Endometrium (tissue), 2 donors: ENCODE results near the gene FNBP1L.
"Not testable (repeated sequence)": the region's sequence is repeated elsewhere in the genome, so short reads cannot be mapped to it uniquely, and the experiment has no call there.

ENCODE experiments used
- FAIRE-seq: peaks from 2 replicates; lab custom pipeline; 2012; peaks lifted over from hg19 to GRCh38; lab: Jason Lieb, UNC
- donor health status: control.
- donor health status: control.

FNBP1L gene

GRCh38 chr1:93573940-93574469 is 126.1 kb downstream of the FNBP1L start:
- no peak for FAIRE-seq

- no peak for FAIRE-seq
Measured at GRCh38 chr1:93574511-93574910, 126.6 kb downstream of the FNBP1L start.

DNA sequence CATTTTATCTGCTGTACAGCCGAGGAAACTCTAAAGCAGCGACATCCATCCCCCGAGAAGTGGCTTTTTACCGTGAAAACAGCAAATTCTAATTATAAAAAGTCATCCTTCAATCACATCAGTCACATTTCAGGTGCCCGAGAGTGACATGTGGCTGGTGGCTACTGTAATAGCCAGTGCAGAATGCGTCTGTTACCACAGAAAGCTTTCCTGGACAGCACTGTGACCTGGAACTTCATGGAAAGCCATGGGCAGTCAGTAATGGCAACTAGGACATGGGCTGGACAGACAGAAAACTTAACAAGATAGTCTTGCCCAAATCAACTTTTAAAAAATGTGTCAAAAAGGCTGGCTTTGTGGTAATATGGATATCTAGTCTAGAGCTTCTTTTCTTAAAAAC is 127.1 kb downstream of the FNBP1L start:
- FAIRE-seq, result no peak

GRCh38 chr1:93575621-93576284 is 127.8 kb downstream of the FNBP1L start:
- no peak for FAIRE-seq

DNA sequence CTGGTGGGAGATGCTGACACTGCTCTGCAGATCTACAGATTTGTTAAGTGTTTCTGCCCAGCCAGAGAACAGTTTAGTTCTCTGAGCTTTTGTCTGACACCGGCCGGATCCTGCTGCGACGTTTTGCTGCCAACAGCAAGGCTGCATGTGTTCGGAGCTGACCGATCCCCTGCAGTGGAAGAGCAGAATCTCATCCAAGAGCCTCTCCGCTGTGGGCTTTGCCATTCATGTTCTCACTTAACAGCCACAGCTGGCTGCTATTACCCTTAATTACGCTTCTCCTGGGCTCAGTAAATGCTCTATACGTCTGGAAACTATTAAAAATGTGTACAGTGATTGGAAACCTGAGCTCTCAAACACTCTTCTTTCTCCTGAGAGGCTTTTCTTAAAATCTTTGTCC is 128.4 kb downstream of the FNBP1L start:
- FAIRE-seq, result no peak

- FAIRE-seq, result no peak
Measured at GRCh38 chr1:93576746-93577145, 128.8 kb downstream of the FNBP1L start.

GRCh38 chr1:93577536-93578432 is 129.9 kb downstream of the FNBP1L start:
- no peak for FAIRE-seq

- no peak for FAIRE-seq
Measured at GRCh38 chr1:93578433-93578830, 130.5 kb downstream of the FNBP1L start.

DNA sequence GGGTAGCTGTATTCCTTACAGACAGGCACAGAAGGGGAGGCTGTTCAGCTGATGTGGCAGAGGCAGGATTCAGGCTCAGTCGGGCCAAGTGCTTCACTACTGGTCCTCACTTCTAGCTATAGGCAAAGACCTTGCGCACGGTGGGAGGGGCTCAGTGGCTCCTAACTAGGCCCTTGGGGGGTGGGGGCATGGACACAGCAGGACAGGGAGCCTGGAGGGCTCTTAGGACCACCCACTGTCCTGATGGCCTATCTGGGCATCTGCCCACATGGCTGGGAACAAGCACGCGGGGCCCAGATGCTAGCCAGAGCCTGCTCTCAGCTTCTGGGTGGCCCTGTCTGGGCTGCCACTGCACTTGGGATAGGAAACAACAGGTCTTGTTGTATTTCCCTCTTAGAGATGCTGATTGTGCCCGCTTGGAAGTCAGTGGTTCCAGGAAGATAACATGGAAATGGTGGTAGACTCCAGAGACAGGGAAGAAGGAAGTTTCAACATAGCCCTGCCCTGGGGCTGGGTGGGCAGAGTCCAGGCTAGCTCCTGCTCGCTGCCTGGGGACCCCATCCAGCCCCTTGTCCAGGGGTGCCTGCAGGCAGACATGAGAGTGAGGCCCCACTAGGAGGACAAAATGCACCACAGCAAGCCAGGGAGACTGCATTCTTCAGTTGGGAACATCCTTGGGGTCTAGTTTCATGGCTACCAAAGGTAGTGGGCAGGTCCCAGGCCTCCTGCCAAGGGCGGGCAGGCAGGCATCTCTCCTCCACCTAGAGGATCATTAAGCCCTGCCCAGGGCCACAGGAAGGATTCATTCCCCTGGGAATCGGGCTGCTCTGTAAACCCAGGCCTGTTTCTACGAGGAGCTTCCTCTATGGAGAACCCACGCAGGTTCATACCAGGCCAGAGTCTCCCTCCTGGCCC is 131.2 kb downstream of the FNBP1L start:
- FAIRE-seq, result no peak

- no peak for FAIRE-seq
Measured at GRCh38 chr1:93579891-93580290, 132.0 kb downstream of the FNBP1L start.

DNA sequence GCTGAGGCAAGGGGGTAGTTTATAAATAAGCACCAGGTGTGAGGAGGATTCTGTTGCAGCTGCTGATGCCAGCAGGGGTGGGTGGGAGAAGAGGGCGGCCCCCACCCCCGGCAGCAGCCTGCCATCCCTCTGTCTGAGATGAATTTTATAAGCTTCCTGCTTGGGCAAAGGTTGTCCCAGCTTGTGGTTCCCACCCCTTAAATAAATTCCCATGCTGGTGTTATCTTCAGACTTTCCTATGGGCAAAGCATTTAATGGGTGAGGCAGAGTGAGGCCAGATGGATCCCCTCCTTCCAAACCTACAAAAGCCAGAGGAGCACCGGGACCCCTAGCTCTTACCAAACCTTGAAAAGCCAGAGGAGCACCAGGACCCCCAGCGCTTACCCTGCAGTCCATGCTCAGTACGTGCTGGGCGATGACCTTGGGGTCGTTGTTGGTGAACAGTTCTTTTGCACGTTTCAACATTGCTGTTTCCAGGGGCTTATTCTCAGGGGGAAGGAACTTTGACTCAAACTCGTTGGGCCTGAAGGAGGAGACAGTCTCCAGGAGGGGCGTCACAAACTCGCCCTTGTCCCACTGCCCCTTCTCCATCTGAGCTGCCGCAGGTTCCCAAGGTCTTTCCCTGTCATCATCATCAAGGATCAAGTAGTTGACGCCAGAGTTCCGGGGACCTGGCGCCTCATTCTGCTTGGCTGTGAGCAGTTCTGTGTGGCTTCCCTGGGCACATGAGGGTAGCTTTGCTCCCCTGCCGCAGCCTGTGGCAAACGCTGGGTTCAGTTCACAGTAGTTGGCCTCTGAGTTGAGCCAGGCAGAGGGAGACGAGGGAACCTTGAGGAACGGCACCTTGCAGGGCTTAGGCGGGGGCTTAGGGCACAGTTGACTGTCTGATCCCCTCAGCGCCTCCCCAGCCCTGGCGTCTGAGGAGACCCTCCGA is 134.3 kb downstream of the FNBP1L start:
- FAIRE-seq, result no peak

DNA sequence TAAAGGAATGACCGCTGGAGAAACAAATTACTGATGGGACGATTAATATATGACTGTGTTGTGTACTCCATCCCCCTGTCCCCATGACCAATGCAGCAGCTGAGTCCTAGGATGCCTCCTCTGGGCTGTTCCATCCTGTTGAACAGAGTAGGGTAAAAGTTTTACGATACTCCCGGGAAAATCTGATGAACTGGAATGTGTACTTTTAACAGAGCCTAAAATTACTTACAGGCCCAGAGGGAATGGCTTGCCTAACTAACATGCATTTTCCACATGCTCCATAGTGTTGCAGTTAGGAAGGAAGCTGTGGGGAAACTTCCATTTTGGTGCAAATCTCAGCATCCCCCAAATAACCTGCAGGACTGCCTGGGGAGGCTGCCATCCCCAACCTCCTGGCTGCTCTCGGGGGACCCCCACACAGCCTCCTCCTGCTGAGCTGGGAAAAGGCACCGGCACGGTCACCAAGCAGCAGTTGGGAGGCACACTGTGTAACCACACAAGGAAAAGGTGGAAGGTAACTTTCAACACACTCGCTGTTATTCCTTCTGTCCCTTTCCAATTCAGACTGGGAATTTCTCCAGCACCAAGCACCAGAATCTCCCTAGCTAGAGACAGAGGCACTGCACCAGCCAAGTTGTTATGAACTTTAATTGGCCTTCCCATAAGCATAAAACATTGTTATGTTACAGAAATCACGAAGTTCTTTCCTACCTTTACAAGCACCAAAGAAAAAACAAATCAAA is 136.5 kb downstream of the FNBP1L start:
- FAIRE-seq, result no peak

- FAIRE-seq, result no peak
Measured at GRCh38 chr1:93585059-93585966, 137.4 kb downstream of the FNBP1L start.

- FAIRE-seq, result no peak
Measured at GRCh38 chr1:93587354-93587753, 139.4 kb downstream of the FNBP1L start.

DNA sequence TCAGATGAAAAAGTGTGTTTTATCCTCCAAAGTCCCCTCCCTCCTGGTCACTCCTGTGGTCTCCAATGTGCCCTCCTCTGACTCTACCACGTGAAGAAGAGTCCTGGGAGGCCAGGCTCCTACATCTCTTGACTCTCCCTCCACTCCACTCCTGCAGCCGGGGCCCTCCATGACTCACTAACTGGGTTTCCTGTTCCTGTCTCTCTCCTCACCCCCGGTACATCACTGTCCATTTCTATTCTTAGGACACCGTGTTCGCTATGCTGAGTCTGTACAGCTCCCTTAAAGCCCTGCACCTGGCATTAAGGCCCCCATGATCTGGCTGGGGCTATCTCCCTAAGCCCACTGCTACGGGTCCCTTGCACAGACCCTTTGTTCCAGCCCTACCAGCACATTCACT is 140.3 kb downstream of the FNBP1L start:
- FAIRE-seq, result no peak

GRCh38 chr1:93588955-93589354 is 141.0 kb downstream of the FNBP1L start:
- no peak for FAIRE-seq

DNA sequence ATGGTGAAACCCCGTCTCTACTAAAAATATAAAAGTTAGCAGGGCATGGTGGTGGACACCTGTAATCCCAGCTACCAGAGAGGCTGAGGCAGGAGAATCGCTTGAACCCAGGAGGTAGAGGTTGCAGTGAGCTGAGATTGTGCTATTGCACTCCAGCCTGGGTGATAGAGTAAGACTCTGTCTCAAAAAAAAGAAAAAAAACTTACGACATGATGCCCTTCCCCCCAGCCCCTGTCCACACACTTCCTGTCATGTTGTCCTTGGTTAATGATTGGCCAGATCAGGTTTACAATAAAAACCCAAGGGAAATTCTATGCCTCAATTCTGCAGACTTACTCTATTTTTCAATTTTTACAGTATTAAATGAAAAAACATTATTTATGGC is 143.4 kb downstream of the FNBP1L start:
- FAIRE-seq, result not testable (repeated sequence)

GRCh38 chr1:93591676-93592550 is 144.0 kb downstream of the FNBP1L start:
- no peak for FAIRE-seq
